ENCODE measurements around the gene TAF1C. TPM values are rescaled to one million over a fixed set of nuclear protein-coding genes. Genes with fewer than 3 reads are reported as not detected.

TAF1C gene
- total RNA-seq, 4 donors from 2014 or later = 46.7 to 75.5 (median 55.2) TPM

GRCh38 chr16:84141143-84141670 lies 45.6 kb downstream of the TAF1C start:
- Histone ChIP-seq H3K36me3 (no peaks in the 10 kb centered on the region), H3K9me3 (no peaks in the 10 kb centered on the region), H3K4me1 (peaks cover 21% of the 10 kb centered on the region), H3K27me3 (no peaks in the 10 kb centered on the region), H3K4me3 (no peak overlapping the region), H3K27ac (no peak overlapping the region)
- 76% methylated on average over 13 of the region's 13 CpGs for WGBS
- TF ChIP-seq POLR2AphosphoS5 (IDR thresholded peaks at IDR 0.05) (no peak), EP300 (IDR thresholded peaks at IDR 0.05) (no peak), CTCF (IDR thresholded peaks at IDR 0.05) (no peak), POLR2A (IDR thresholded peaks at IDR 0.05) (no peak)
- no peak for DNase-seq (ENCODE audit: low spot score in 2 of 2)

- H3K36me3 ChIP-seq = no peaks in the 10 kb centered on the region
- H3K9me3 ChIP-seq = no peaks in the 10 kb centered on the region
- TF ChIP-seq POLR2A (IDR thresholded peaks at IDR 0.05) (no peak), EP300 (IDR thresholded peaks at IDR 0.05) (no peak), POLR2AphosphoS5 (IDR thresholded peaks at IDR 0.05) (no peak), CTCF (IDR thresholded peaks at IDR 0.05) (no peak)
- no peak overlapping the region for H3K4me3 ChIP-seq
- H3K27ac ChIP-seq = peak overlapping the region; percentile 55
- H3K4me1 ChIP-seq = peaks cover 15% of the 10 kb centered on the region
- H3K27me3 ChIP-seq = no peaks in the 10 kb centered on the region
- 81% methylated on average over 6 of the region's 6 CpGs for WGBS
- no peak for DNase-seq (ENCODE audit: low spot score in 2 of 2)
Measured at GRCh38 chr16:84139628-84140258, 47.1 kb downstream of the TAF1C start.

GRCh38 chr16:84138824-84139627 lies 47.8 kb downstream of the TAF1C start:
- WGBS = 67% methylated on average over 14 of the region's 14 CpGs
- TF ChIP-seq EP300 (IDR thresholded peaks at IDR 0.05) (no peak), POLR2AphosphoS5 (IDR thresholded peaks at IDR 0.05) (no peak), POLR2A (IDR thresholded peaks at IDR 0.05) (no peak), CTCF (IDR thresholded peaks at IDR 0.05) (no peak)
- Histone ChIP-seq H3K4me1 (peaks cover 11% of the 10 kb centered on the region), H3K27me3 (no peaks in the 10 kb centered on the region), H3K9me3 (no peaks in the 10 kb centered on the region), H3K36me3 (no peaks in the 10 kb centered on the region), H3K4me3 (no peak overlapping the region), H3K27ac (peak overlapping the region; percentile 55)
- no peak for DNase-seq (ENCODE audit: low spot score in 2 of 2)

- H3K27me3 ChIP-seq = no peaks in the 10 kb centered on the region
- H3K4me1 ChIP-seq = peaks cover 6% of the 10 kb centered on the region
Measured at GRCh38 chr16:84138500-84138823, 48.4 kb downstream of the TAF1C start.

More at GRCh38 chr16:84138500-84138823, 48.4 kb downstream of the TAF1C start:
- Histone ChIP-seq H3K4me3 (no peak overlapping the region), H3K9me3 (no peaks in the 10 kb centered on the region), H3K36me3 (no peaks in the 10 kb centered on the region), H3K27ac (no peak overlapping the region)
- WGBS = 55% methylated on average over 2 of the region's 2 CpGs
- TF ChIP-seq EP300 (IDR thresholded peaks at IDR 0.05) = no peak
- no peak for TF ChIP-seq POLR2A (IDR thresholded peaks at IDR 0.05)
- no peak for TF ChIP-seq CTCF (IDR thresholded peaks at IDR 0.05)
- no peak for TF ChIP-seq POLR2AphosphoS5 (IDR thresholded peaks at IDR 0.05)
- DNase-seq (ENCODE audit: low spot score in 2 of 2) = no peak

Measured in suprapubic skin (tissue), 4 donors.